K562 (cell line): ENCODE data around the gene NECAP2. TPM values are rescaled to one million over a fixed set of nuclear protein-coding genes. Genes with fewer than 3 reads are reported as not detected.
A peak's percentile ranks its signal among the peaks of the same experiment; 100 is the strongest.

Experiments
- ARHGAP35 ChIP-seq: fragments of 450-650 bp; IDR thresholded peaks from 2 replicates; pipeline ENCODE4 v1.6.1; 2018; ENCODE audit not compliant: partially characterized antibody
- BCLAF1 ChIP-seq, 2 experiments: fragments of 450-650 bp in 1 of 2; IDR thresholded peaks; 2 replicates each; pipeline ENCODE4 v1.6.1; 2011 to 2017; ENCODE audit warnings: low read depth in 2 of 2, antibody characterized with exemption in 1 of 2, borderline replicate concordance in 1 of 2, low read length in 1 of 2, mild to moderate bottlenecking in 1 of 2, mixed read lengths in 1 of 2; ENCODE audit not compliant: control insufficient read depth in 1 of 2
- CBX3 ChIP-seq, 2 experiments: IDR thresholded peaks; 1 replicate in 1 of 2; 2 replicates in 1 of 2; pipeline ENCODE4 v1.6.1; 2012; ENCODE audit warnings: inconsistent platforms in 2 of 2, low read length in 2 of 2, borderline replicate concordance in 1 of 2, control low read depth in 1 of 2
- CHD7 ChIP-seq: fragments of 200-600 bp; sonication (generic); IDR thresholded peaks from one replicate; pipeline ENCODE4 v1.6.1; 2012; ENCODE audit warnings: mild to moderate bottlenecking, low read depth, low read length, inconsistent platforms
- CXXC5 ChIP-seq: fragments of 250-450 bp; sonication (Bioruptor Pico); IDR thresholded peaks from 2 replicates; pipeline ENCODE4 v1.8.0; 2022; ENCODE audit warnings: inconsistent platforms, mild to moderate bottlenecking, moderate library complexity
- NR3C1 ChIP-seq: sonication (generic); formaldehyde crosslinking; IDR thresholded peaks from 2 replicates; pipeline ENCODE4 v1.8.1; 2022; ENCODE audit warnings: missing genetic modification reagents
- PHTF2 ChIP-seq: fragments of 250-450 bp; sonication (Bioruptor Pico); IDR thresholded peaks from 2 replicates; pipeline ENCODE4 v1.5.0; 2021; ENCODE audit warnings: mild to moderate bottlenecking
- ZFPM2 ChIP-seq: fragments of 250-450 bp; sonication (Bioruptor Pico); IDR thresholded peaks from 2 replicates; pipeline ENCODE4 v1.5.1; 2022; ENCODE audit warnings: mild to moderate bottlenecking
- ZNF175 ChIP-seq: fragments of 200-800 bp; sonication (Bioruptor generic); IDR thresholded peaks from 2 replicates; pipeline ENCODE4 v1.6.1; 2016; ENCODE audit warnings: low read depth, mild to moderate bottlenecking, missing genetic modification characterization, missing compliant biosample characterization
- ZNF740 ChIP-seq, 3 experiments: fragments of 200-800 bp in 1 of 3; sonication (Bioruptor generic) in 1 of 3; sonication (generic) in 1 of 3; formaldehyde crosslinking in 1 of 3; IDR thresholded peaks; 2 replicates each; pipeline versions ENCODE4 v1.6.1 to v1.8.0; 2016 to 2022; ENCODE audit warnings: mild to moderate bottlenecking in 2 of 3, missing compliant biosample characterization in 2 of 3, missing genetic modification characterization in 2 of 3, missing genetic modification reagents in 1 of 3
- polyA plus RNA-seq, 8 experiments: library from polyadenylated mRNA; depleted of rRNA in 4 of 8; stranded (reverse) in 5 of 8; unstranded in 3 of 8; fragments of >200 nt; fragmentation: Nextera tagmentation in 2 of 8; fragmentation: Illumina TruSeq in 1 of 8; extraction: Ambion mirVana in 2 of 8; extraction: Trizol in 1 of 8; gene quantifications; 2 replicates each; pipeline versions ENCODE4 v1.2.1 to v1.2.3, GENCODE V29; 2011 to 2014; ENCODE audit warnings: inconsistent platforms in 1 of 8, missing spikeins in 1 of 8
- total RNA-seq, 7 experiments: library from RNA; depleted of rRNA in 6 of 7; stranded (reverse); fragments of >200 nt in 6 of 7; fragmentation: Illumina TruSeq in 2 of 7; extraction: Trizol in 2 of 7; gene quantifications; 2 replicates each; pipeline versions ENCODE4 v1.2.1 to v1.2.3, GENCODE V29; 2011 to 2021; ENCODE audit warnings: low replicate concordance in 1 of 7

Gene NECAP2
- total and polyA plus RNA-seq, 9 of the 15 experiments (the other 6 are each of a cell fraction or from before 2014, with no cell fraction given) = 22.7 to 107 (median 79.2) TPM

GRCh38 chr1:16440470-16441281 lies at the start of gene NECAP2 (continued):
- TF ChIP-seq ZNF740 (CRISPR knock-in tag; IDR thresholded peaks at IDR 0.05) = peak; percentile 69
- TF ChIP-seq ZNF740 (tag; IDR thresholded peaks at IDR 0.05) = no peak
- peak in 1 of 2 experiments; percentile 78; a peak in 1 of 3 replicates for TF ChIP-seq CBX3 (IDR thresholded peaks at IDR 0.05; ENCODE audit: borderline replicate concordance in 1 of 2, low read length in 2 of 2)
- peak in 1 of 2 experiments; percentile 85; a peak in 1 of 4 replicates for TF ChIP-seq BCLAF1 (IDR thresholded peaks at IDR 0.05; ENCODE audit: borderline replicate concordance in 1 of 2, control insufficient read depth in 1 of 2, low read depth in 2 of 2, low read length in 1 of 2)
- TF ChIP-seq ZNF175 (CRISPR knock-in tag) = peak; percentile 20; the same call in 1 of the 2 replicates
- no peak for TF ChIP-seq ARHGAP35
- no peak for TF ChIP-seq ZFPM2 (CRISPR knock-in tag)
- no peak for TF ChIP-seq CHD7
- TF ChIP-seq CXXC5 (CRISPR knock-in tag) = peak; percentile 96
- no peak for TF ChIP-seq NR3C1 (CRISPR knock-in tag)
- no peak for TF ChIP-seq PHTF2 (CRISPR knock-in tag)
